Measurements from ENCODE around the gene TMTC1. TPM values are rescaled to one million over a fixed set of nuclear protein-coding genes. Genes with fewer than 3 reads are reported as not detected.

TMTC1 gene
- total RNA-seq, 1 donor from 2014 or later = 1.4 TPM

DNA sequence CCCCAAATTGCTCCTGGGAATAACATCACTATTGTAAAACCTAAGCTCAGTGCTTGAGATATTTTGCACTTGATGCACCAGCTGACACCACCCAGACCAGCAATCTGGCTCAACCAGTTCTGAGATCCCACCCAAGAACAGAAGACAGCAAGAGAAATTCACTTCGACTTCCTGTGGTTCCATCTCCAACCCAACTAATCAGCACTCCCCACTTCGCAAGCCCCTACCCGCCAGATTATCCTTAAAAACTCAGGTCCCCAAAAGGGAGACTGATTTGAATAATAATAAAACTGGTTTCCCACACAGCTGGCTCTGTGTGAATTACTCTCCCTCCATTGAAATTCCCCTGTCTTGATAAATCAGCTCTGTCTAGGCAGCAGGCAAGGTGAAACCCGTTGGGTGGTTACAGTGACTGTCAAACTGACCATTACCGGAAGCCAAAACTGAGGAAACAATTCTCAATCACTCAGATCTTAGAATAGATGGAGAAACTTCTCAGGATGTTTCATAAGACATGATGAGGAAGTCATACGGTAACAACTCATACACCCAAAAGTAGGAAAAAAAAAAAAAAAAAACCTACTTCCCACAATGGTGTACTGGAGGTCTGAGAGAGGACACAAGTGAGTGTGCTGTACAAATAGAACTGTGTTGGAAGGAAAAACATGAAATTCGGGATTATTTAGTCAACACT is 92.4 kb downstream of the TMTC1 start:
- peaks cover 7% of the 10 kb centered on the region for H3K4me1 Mint-ChIP-seq (ENCODE audit: low read depth)
- intact Hi-C loops (cut with micrococcal nuclease) = no loop called here
- H3K36me3 Mint-ChIP-seq (ENCODE audit: low read depth) = no peaks in the 10 kb centered on the region
- H3K9me3 Mint-ChIP-seq = no peaks in the 10 kb centered on the region
- no peak overlapping the region for H3K4me3 Mint-ChIP-seq (ENCODE audit: low read depth)
- H3K27me3 Mint-ChIP-seq (ENCODE audit: low read depth) = peaks cover 3% of the 10 kb centered on the region
- no peak overlapping the region for H3K27ac Mint-ChIP-seq
- no peak for DNase-seq (ENCODE audit: low spot score)

- Mint-ChIP-seq H3K36me3 (ENCODE audit: low read depth) (no peaks in the 10 kb centered on the region), H3K27me3 (ENCODE audit: low read depth) (peaks cover 6% of the 10 kb centered on the region), H3K27ac (no peak overlapping the region), H3K4me1 (ENCODE audit: low read depth) (peaks cover 7% of the 10 kb centered on the region), H3K9me3 (no peaks in the 10 kb centered on the region), H3K4me3 (ENCODE audit: low read depth) (no peak overlapping the region)
- intact Hi-C loops (cut with micrococcal nuclease) = no loop called here
- DNase-seq (ENCODE audit: low spot score) = no peak
Observed at GRCh38 chr12:29690728-29691127, 93.0 kb downstream of the TMTC1 start.

DNA sequence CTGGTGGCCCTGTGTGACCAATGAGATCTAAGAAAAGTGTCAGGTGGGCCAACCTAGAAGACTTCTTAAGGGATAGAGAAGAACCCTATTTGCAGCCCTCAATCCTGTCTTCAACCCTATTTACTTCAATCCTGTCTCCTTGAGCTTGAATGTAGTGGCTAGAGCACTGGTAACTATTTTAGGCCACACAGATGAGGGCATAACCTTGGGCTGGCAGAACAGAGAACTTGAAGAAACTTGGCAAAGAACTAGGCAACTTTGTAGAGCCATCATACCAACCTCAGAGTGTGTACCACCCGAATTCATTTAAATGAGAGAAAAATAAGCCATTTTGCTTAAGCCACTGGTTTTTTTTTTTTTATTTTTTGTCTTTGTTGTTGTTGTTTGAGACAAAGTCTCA is 94.8 kb downstream of the TMTC1 start:
- peaks cover 6% of the 10 kb centered on the region for H3K27me3 Mint-ChIP-seq (ENCODE audit: low read depth)
- no peaks in the 10 kb centered on the region for H3K9me3 Mint-ChIP-seq
- intact Hi-C loops (cut with micrococcal nuclease) = no loop called here
- H3K36me3 Mint-ChIP-seq (ENCODE audit: low read depth) = no peaks in the 10 kb centered on the region
- DNase-seq (ENCODE audit: low spot score) = no peak
- H3K4me1 Mint-ChIP-seq (ENCODE audit: low read depth) = peaks cover 7% of the 10 kb centered on the region
- H3K4me3 Mint-ChIP-seq (ENCODE audit: low read depth) = no peak overlapping the region
- H3K27ac Mint-ChIP-seq = no peak overlapping the region

GRCh38 chr12:29682088-29682487 is 101.7 kb downstream of the TMTC1 start:
- Mint-ChIP-seq H3K9me3 (no peaks in the 10 kb centered on the region), H3K27me3 (ENCODE audit: low read depth) (peaks cover 4% of the 10 kb centered on the region), H3K4me3 (ENCODE audit: low read depth) (no peak overlapping the region), H3K36me3 (ENCODE audit: low read depth) (no peaks in the 10 kb centered on the region), H3K27ac (no peak overlapping the region), H3K4me1 (ENCODE audit: low read depth) (no peaks in the 10 kb centered on the region)
- DNase-seq (ENCODE audit: low spot score) = no peak
- intact Hi-C loops (cut with micrococcal nuclease) = no loop called here

- Mint-ChIP-seq H3K4me1 (ENCODE audit: low read depth) (no peaks in the 10 kb centered on the region), H3K9me3 (no peaks in the 10 kb centered on the region), H3K27me3 (ENCODE audit: low read depth) (peaks cover 4% of the 10 kb centered on the region), H3K27ac (no peak overlapping the region), H3K4me3 (ENCODE audit: low read depth) (no peak overlapping the region), H3K36me3 (ENCODE audit: low read depth) (no peaks in the 10 kb centered on the region)
- intact Hi-C loops (cut with micrococcal nuclease) = no loop called here
- DNase-seq (ENCODE audit: low spot score) = no peak
Observed at GRCh38 chr12:29681370-29681769, 102.4 kb downstream of the TMTC1 start.

DNA sequence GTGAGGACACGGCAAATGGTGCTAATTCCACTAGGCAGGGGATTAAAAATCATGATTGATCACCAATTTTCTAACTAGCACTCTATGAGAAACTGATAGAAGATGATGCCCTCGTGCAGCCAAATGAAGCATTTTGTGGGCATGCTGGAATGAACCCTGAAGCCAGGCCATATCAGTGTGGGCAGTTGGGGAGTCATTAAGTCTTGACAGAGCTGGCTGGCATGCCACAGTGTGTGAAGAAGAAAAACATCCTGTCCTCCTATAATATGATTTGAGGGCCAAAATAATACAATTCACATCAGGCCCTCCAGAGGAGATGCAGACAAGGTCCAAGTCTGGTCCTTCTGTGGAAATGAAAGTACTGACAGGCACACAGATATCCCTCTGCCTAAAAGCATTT is 107.1 kb downstream of the TMTC1 start:
- Mint-ChIP-seq H3K27me3 (ENCODE audit: low read depth) (peaks cover 1% of the 10 kb centered on the region), H3K27ac (no peak overlapping the region)

GRCh38 chr12:29674463-29674862 is 109.3 kb downstream of the TMTC1 start:
- intact Hi-C loops (cut with micrococcal nuclease) = no loop called here
- peaks cover under 1% of the 10 kb centered on the region for H3K27me3 Mint-ChIP-seq (ENCODE audit: low read depth)
- no peaks in the 10 kb centered on the region for H3K36me3 Mint-ChIP-seq (ENCODE audit: low read depth)
- no peaks in the 10 kb centered on the region for H3K9me3 Mint-ChIP-seq
- H3K4me3 Mint-ChIP-seq (ENCODE audit: low read depth) = no peak overlapping the region
- no peak overlapping the region for H3K27ac Mint-ChIP-seq
- DNase-seq (ENCODE audit: low spot score) = no peak
- H3K4me1 Mint-ChIP-seq (ENCODE audit: low read depth) = no peaks in the 10 kb centered on the region

More for the DNA sequence above, 107.1 kb downstream of the TMTC1 start:
- no peaks in the 10 kb centered on the region for H3K36me3 Mint-ChIP-seq (ENCODE audit: low read depth)
- H3K4me1 Mint-ChIP-seq (ENCODE audit: low read depth) = no peaks in the 10 kb centered on the region
- intact Hi-C loops (cut with micrococcal nuclease) = no loop called here
- H3K4me3 Mint-ChIP-seq (ENCODE audit: low read depth) = no peak overlapping the region
- H3K9me3 Mint-ChIP-seq = no peaks in the 10 kb centered on the region
- DNase-seq (ENCODE audit: low spot score) = no peak

DNA sequence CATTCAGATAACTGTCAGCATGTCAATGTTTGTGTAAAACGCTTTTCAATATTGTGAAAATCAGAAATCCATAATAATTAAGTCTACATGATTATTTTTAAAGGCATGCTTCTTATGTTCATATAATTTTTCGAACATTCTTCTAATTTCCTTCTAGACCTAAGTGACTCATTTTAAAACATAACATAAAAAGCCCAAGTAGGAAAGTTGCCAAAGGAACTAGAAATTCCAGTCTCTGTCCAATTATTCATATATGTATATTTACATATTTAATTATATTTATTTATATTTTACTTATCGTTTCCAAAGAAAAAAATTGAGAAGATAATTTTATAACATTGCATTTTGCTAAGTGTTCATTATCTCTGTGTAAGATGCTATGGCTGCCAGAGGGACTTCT is 110.4 kb downstream of the TMTC1 start:
- Mint-ChIP-seq H3K4me1 (ENCODE audit: low read depth) (no peaks in the 10 kb centered on the region), H3K9me3 (no peaks in the 10 kb centered on the region), H3K27me3 (ENCODE audit: low read depth) (no peaks in the 10 kb centered on the region), H3K36me3 (ENCODE audit: low read depth) (no peaks in the 10 kb centered on the region), H3K27ac (no peak overlapping the region), H3K4me3 (ENCODE audit: low read depth) (no peak overlapping the region)
- intact Hi-C loops (cut with micrococcal nuclease) = no loop called here
- no peak for DNase-seq (ENCODE audit: low spot score)

DNA sequence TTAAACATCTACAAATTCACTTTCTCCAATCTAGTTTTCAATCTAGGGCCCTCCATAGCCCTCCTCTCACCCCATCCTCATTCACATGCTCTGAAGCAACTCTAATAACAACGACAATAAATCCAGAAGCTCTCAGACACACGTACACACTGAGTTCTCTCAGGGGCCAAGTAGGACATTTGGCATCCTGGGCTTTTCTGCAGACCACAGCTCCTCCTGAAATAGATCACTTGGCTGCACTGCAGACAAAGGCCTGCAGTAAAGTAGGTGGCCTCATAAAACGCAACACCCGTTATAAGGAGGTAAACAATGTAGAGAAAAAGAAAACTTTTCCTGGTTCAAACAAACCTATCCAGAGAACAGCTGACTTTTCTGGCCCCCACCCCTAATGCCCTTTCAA is 111.2 kb downstream of the TMTC1 start:
- Mint-ChIP-seq H3K27me3 (ENCODE audit: low read depth) (no peaks in the 10 kb centered on the region), H3K4me3 (ENCODE audit: low read depth) (no peak overlapping the region), H3K4me1 (ENCODE audit: low read depth) (no peaks in the 10 kb centered on the region), H3K27ac (no peak overlapping the region), H3K36me3 (ENCODE audit: low read depth) (no peaks in the 10 kb centered on the region), H3K9me3 (no peaks in the 10 kb centered on the region)
- intact Hi-C loops (cut with micrococcal nuclease) = no loop called here
- no peak for DNase-seq (ENCODE audit: low spot score)

- no peak for DNase-seq (ENCODE audit: low spot score)
- Mint-ChIP-seq H3K9me3 (no peaks in the 10 kb centered on the region), H3K4me1 (ENCODE audit: low read depth) (no peaks in the 10 kb centered on the region)
Observed at GRCh38 chr12:29671742-29672141, 112.0 kb downstream of the TMTC1 start.

DNA sequence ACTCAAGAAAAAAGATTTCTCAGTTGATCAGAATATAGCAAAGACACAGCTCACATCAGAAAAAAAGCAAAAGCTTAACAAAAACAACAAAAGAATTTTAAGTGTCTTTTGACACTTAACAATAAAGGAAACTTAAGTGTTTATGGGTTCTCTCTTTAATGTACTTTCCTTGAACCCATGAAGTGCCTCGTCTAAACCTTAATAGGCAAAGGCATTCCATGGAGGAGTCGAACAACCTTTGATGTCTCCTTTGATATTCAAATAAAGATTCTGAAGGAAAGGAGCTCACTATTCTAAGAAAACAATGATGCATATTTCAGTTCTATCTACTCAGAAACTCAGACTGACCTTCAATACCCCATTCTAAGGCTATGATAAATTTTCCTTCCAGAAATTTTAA is 116.7 kb downstream of the TMTC1 start:
- intact Hi-C loops (cut with micrococcal nuclease) = no loop called here

More at GRCh38 chr12:29671742-29672141, 112.0 kb downstream of the TMTC1 start:
- intact Hi-C loops (cut with micrococcal nuclease) = no loop called here
- H3K36me3 Mint-ChIP-seq (ENCODE audit: low read depth) = no peaks in the 10 kb centered on the region
- H3K27me3 Mint-ChIP-seq (ENCODE audit: low read depth) = no peaks in the 10 kb centered on the region
- H3K27ac Mint-ChIP-seq = no peak overlapping the region
- H3K4me3 Mint-ChIP-seq (ENCODE audit: low read depth) = no peak overlapping the region

DNA sequence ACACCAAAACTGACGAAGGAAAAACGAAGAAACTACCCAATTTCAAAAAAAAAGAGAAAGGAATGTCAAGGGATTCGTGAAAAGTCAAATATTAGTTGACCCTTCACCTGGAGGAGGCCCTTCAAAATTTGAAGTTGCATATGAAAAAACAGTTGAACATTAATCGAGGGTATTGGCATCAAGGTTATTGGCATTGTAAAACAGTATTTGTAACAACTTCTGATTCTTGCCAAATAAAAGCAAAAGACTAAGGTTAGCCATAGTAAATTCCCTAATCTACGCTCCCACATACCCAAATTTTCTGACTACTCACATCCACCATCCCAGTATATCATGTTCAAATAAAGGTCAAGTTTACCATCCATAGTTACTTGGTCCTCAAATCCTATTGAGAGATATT is 118.6 kb downstream of the TMTC1 start:
- DNase-seq (ENCODE audit: low spot score) = no peak
- Mint-ChIP-seq H3K4me1 (ENCODE audit: low read depth) (no peaks in the 10 kb centered on the region), H3K27ac (no peak overlapping the region), H3K27me3 (ENCODE audit: low read depth) (no peaks in the 10 kb centered on the region), H3K36me3 (ENCODE audit: low read depth) (no peaks in the 10 kb centered on the region), H3K4me3 (ENCODE audit: low read depth) (no peak overlapping the region), H3K9me3 (no peaks in the 10 kb centered on the region)
- intact Hi-C loops (cut with micrococcal nuclease) = no loop called here

More for the DNA sequence above, 116.7 kb downstream of the TMTC1 start:
- DNase-seq (ENCODE audit: low spot score) = no peak
- Mint-ChIP-seq H3K4me3 (ENCODE audit: low read depth) (no peak overlapping the region), H3K27ac (no peak overlapping the region), H3K36me3 (ENCODE audit: low read depth) (no peaks in the 10 kb centered on the region), H3K27me3 (ENCODE audit: low read depth) (no peaks in the 10 kb centered on the region), H3K4me1 (ENCODE audit: low read depth) (no peaks in the 10 kb centered on the region), H3K9me3 (no peaks in the 10 kb centered on the region)

- H3K4me1 Mint-ChIP-seq (ENCODE audit: low read depth) = no peaks in the 10 kb centered on the region
- no peak for DNase-seq (ENCODE audit: low spot score)
- intact Hi-C loops (cut with micrococcal nuclease) = no loop called here
- no peaks in the 10 kb centered on the region for H3K27me3 Mint-ChIP-seq (ENCODE audit: low read depth)
- no peak overlapping the region for H3K4me3 Mint-ChIP-seq (ENCODE audit: low read depth)
- H3K36me3 Mint-ChIP-seq (ENCODE audit: low read depth) = no peaks in the 10 kb centered on the region
- H3K9me3 Mint-ChIP-seq = no peaks in the 10 kb centered on the region
- H3K27ac Mint-ChIP-seq = no peak overlapping the region
Observed at GRCh38 chr12:29662734-29663323, 120.9 kb downstream of the TMTC1 start.

All from activated T-helper 2 cell treated with anti-CD3 and anti-CD28 coated beads, Interferon-gamma antibody, Interleukin-2, Interleukin-4, amounts not matched to agents 10 μg/mL and 5 μg/mL and 100 μg/mL, durations not matched to agents 14 hours and 24 hours and 36 hours (primary cell).